Tibial nerve (tissue), 4 donors: ENCODE data around the gene ZNF674.

ENCODE experiments used
- EP300 ChIP-seq, 2 donors: sonication (generic); formaldehyde crosslinking; IDR thresholded peaks; one replicate each; pipeline ENCODE4 v1.6.1; 2017; ENCODE audit warnings: antibody characterized with exemption in 2 of 2, mild to moderate bottlenecking in 1 of 2
- POLR2A ChIP-seq, 2 donors: fragments of 450-650 bp; IDR thresholded peaks; one replicate each; pipeline ENCODE4 v1.6.1; 2017; ENCODE audit warnings: antibody characterized with exemption in 2 of 2, mild to moderate bottlenecking in 2 of 2, moderate library complexity in 2 of 2
- TF ChIP-seq, protein P1 (sequence below), 5 experiments: fragments of 200-600 bp in 3 of 5; fragments of 450-650 bp in 2 of 5; sonication (generic) in 3 of 5; IDR thresholded peaks; one replicate each; pipeline ENCODE4 v1.5.1; 2016 to 2019; ENCODE audit warnings: antibody characterized with exemption in 5 of 5, mild to moderate bottlenecking in 3 of 5, moderate library complexity in 2 of 5

DNA sequence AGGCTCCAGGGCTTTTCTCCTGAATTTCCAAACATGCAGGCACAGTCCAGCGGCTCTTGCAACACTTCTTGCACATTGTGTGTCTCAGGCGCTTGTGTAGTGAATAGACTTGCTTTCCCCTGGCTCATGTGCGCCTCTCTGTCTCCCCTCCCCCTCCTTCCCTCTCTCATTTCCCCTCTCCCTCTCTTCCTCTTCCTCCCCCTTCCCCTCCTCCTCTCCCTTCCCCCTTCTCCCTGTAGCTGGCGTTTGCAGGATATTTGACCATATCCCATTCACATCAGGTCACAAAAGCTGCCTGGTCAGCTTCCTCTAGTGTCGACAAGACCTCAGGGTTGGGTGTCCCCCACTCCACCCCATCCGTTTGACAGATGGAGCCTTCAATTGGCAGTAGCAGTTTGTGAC is 30.8 kb upstream of the ZNF674 start:
- TF ChIP-seq, protein P1, sequence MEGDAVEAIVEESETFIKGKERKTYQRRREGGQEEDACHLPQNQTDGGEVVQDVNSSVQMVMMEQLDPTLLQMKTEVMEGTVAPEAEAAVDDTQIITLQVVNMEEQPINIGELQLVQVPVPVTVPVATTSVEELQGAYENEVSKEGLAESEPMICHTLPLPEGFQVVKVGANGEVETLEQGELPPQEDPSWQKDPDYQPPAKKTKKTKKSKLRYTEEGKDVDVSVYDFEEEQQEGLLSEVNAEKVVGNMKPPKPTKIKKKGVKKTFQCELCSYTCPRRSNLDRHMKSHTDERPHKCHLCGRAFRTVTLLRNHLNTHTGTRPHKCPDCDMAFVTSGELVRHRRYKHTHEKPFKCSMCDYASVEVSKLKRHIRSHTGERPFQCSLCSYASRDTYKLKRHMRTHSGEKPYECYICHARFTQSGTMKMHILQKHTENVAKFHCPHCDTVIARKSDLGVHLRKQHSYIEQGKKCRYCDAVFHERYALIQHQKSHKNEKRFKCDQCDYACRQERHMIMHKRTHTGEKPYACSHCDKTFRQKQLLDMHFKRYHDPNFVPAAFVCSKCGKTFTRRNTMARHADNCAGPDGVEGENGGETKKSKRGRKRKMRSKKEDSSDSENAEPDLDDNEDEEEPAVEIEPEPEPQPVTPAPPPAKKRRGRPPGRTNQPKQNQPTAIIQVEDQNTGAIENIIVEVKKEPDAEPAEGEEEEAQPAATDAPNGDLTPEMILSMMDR (IDR thresholded peaks at IDR 0.05): no peak
- TF ChIP-seq POLR2A (IDR thresholded peaks at IDR 0.05) (no peak), EP300 (IDR thresholded peaks at IDR 0.05) (peak in 1 of 2 donors; percentile 24)
